ENCODE results near the gene ZNF48. TPM values are rescaled to one million over a fixed set of nuclear protein-coding genes. Genes with fewer than 3 reads are reported as not detected.

ZNF48 gene
- total RNA-seq, 8 experiments from 2014 or later: 2.2 to 49.5 (median 18.4) TPM

GRCh38 chr16:30445408-30446202, 50.4 kb downstream of the ZNF48 start, which contains the start of gene SEPHS2:
Gene SEPHS2 (minus strand): TSS chr16:30445874. CDS start chr16:30445727, 147 bp downstream.
- H3K27ac ChIP-seq: peak within 1 kb of the TSS; percentile 92 to 96
- in situ Hi-C loops (cut with MboI; ENCODE audit: low pct_unique_long_range_greater_than_20kb in 2 of 9, low sequenced_read_pairs in 9 of 9, unreplicated experiment in 9 of 9): loop anchor here in 5 of 9 experiments (25.0 kb wide), 1 partner anchor 192 kb away; no protein-coding TSS in a partner anchor
- H3K4me1 ChIP-seq (replicated peaks in 1 of 2): peaks cover 14% of the 10 kb centered on the region in 2 donors
- peak within 1 kb of the TSS; percentile 57 to 90 (median 78) for H3K4me3 ChIP-seq
- 0 to 42% (median 5%) methylated on average over 1 to 16 of the region's 59 CpGs for WGBS, 10 experiments
- peak; percentile 94 to 98 (median 96) for ATAC-seq (replicated peaks in 6 of 8)

GRCh38 chr16:30446203-30446595, 51.0 kb downstream of the ZNF48 start:
- Histone ChIP-seq H3K4me1 (replicated peaks in 1 of 2) (peaks cover 14% of the 10 kb centered on the region in 2 donors), H3K4me3 (peak overlapping the region; percentile 57 to 90 (median 78)), H3K27ac (peak overlapping the region; percentile 92 to 96)
- no peak for ATAC-seq (replicated peaks in 6 of 8)
- WGBS, 10 experiments: 39 to 100% (median 78%) methylated on average over 1 to 7 of the region's 10 CpGs; no CpG with 5 or more reads in 1 of the 10 experiments
- in situ Hi-C loops (cut with MboI; ENCODE audit: low pct_unique_long_range_greater_than_20kb in 2 of 9, low sequenced_read_pairs in 9 of 9, unreplicated experiment in 9 of 9): loop anchor here in 5 of 9 experiments (25.0 kb wide), 1 partner anchor 191 kb away; no protein-coding TSS in a partner anchor

DNA sequence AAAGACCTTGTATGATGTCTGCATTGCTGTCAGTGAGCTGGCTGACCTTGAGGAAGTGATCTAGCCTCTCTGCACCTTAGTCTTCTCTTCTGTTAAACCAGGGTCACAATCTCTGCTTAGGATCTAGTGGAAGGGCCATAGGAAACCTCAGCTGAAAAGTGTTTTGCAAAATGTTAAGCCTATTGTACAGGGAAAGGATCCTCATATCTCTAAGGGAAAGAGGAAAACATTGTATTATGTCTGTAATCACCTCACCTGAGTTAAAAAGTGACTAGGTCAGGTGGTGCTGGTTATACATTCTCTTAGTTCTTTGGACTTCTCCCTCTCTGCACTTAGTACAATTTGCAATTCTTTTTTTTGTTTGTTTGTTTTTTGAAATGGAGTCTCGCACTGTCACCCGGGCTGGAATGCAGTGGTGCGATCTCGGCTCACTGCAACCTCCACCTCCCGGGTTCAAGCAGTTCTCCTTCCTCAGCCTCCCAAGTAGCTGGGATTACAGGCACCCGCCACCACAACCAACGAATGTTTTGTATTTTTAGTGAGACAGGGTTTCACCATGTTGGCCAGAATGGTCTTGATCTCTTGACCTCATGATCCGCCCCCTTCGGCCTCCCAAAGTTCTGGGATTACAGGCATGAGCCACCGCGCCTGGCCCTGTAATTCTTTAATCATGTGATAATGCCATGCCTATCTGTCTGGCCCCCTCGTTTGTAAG, 52.4 kb downstream of the ZNF48 start:
- no peak for ATAC-seq (replicated peaks in 6 of 8)
- Histone ChIP-seq H3K4me3 (no peak overlapping the region), H3K27ac (no peak overlapping the region), H3K4me1 (replicated peaks in 1 of 2) (peaks cover 14% of the 10 kb centered on the region in 2 donors)
- 66 to 100% (median 76%) methylated on average over 2 to 9 of the region's 12 CpGs; no CpG with 5 or more reads in 1 of the 10 experiments for WGBS, 10 experiments
- in situ Hi-C loops (cut with MboI; ENCODE audit: low pct_unique_long_range_greater_than_20kb in 2 of 9, low sequenced_read_pairs in 9 of 9, unreplicated experiment in 9 of 9): loop anchor here in 5 of 9 experiments (25.0 kb wide), 1 partner anchor 190 kb away; no protein-coding TSS in a partner anchor

DNA sequence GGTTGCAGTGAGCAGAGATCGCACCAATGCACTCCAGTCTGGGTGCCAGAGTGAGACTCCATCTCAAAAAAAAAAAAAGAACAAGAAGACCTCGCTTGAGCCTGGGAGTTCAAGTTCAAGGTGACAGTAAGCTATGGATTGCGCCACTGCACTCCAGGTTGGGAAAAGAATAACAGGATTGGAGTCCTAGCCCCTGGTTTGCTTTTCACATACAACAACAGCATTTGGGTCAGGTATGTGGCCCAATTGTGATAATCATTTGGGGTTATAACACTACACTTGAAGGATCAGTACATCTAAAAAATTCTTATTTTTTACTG, 53.9 kb downstream of the ZNF48 start:
- 0 to 94% (median 75%) methylated on average over 1 to 3 of the region's 3 CpGs; no CpG with 5 or more reads in 3 of the 10 experiments for whole genome bisulfite sequencing, 10 experiments
- Histone ChIP-seq H3K4me3 (no peak overlapping the region), H3K27ac (no peak overlapping the region), H3K4me1 (replicated peaks in 1 of 2) (peaks cover 12 to 14% of the 10 kb centered on the region in 2 donors)
- in situ Hi-C loops (cut with MboI; ENCODE audit: low pct_unique_long_range_greater_than_20kb in 2 of 9, low sequenced_read_pairs in 9 of 9, unreplicated experiment in 9 of 9): loop anchor here in 5 of 9 experiments (25.0 kb wide), 1 partner anchor 188 kb away; no protein-coding TSS in a partner anchor
- no peak for ATAC-seq (replicated peaks in 6 of 8)

Other genes starting within 250 kb of the ZNF48 start
- 10 to 100 TPM in 4 of 8 experiments, 1 to 10 TPM in 4; 1.3 to 19.9 (median 9.9) TPM for gene CORO1A, start 211.8 kb upstream of the ZNF48 start, total RNA-seq
- 100 to 1,000 TPM in 7 of 8 experiments, 10 to 100 TPM in 1; 80.6 to 216 (median 144) TPM for gene BOLA2B, start 201.8 kb upstream of the ZNF48 start, total RNA-seq
- 10 to 100 TPM in 6 of 8 experiments, 1 to 10 TPM in 2; 6.0 to 28.0 (median 14.3) TPM for gene SLX1A, start 201.5 kb upstream of the ZNF48 start, total RNA-seq
- 10 to 100 TPM in 4 of 8 experiments, 1 to 10 TPM in 4; 4.6 to 21.6 (median 9.3) TPM for gene SULT1A3, start 196.2 kb upstream of the ZNF48 start, total RNA-seq
- gene NPIPB13, start 146.9 kb upstream of the ZNF48 start, total RNA-seq: 1 to 10 TPM in 7 of 8 experiments, under 1 TPM in 1; 0.92 to 9.5 (median 1.9) TPM
- 10 to 100 TPM; 36.3 to 60.7 (median 44.6) TPM for gene CD2BP2, start 40.1 kb upstream of the ZNF48 start, total RNA-seq
- 10 to 100 TPM; 15.4 to 32.3 (median 21.5) TPM for gene TBC1D10B, start 24.9 kb upstream of the ZNF48 start, total RNA-seq
- gene MYL11, start 20.6 kb upstream of the ZNF48 start, total RNA-seq: 1 to 10 TPM in 3 of 8 experiments, not detected in 5; 1.1 to 7.5 (median 3.0) TPM
- gene SEPTIN1, start 12.9 kb upstream of the ZNF48 start, total RNA-seq: 1 to 10 TPM; 1.8 to 8.3 (median 4.1) TPM
- 1 to 10 TPM; 1.6 to 6.9 (median 3.7) TPM for gene ZNF771, start 12.2 kb downstream of the ZNF48 start, total RNA-seq
- 10 to 100 TPM; 16.4 to 50.9 (median 26.7) TPM for gene DCTPP1, start 34.6 kb downstream of the ZNF48 start, total RNA-seq
- 10 to 100 TPM in 7 of 8 experiments, 1 to 10 TPM in 1; 8.3 to 38.0 (median 17.5) TPM for gene SEPHS2, start 50.5 kb downstream of the ZNF48 start, total RNA-seq
- gene ITGAL, start 77.3 kb downstream of the ZNF48 start, total RNA-seq: 1 to 10 TPM in 2 of 8 experiments, under 1 TPM in 6; 0.05 to 1.9 (median 0.52) TPM
- gene ZNF768, start 131.1 kb downstream of the ZNF48 start, total RNA-seq: 10 to 100 TPM; 19.2 to 50.4 (median 36.7) TPM
- gene ZNF747, start 139.4 kb downstream of the ZNF48 start, total RNA-seq: 10 to 100 TPM in 3 of 8 experiments, 1 to 10 TPM in 5; 5.2 to 15.2 (median 8.1) TPM
- gene ZNF764, start 163.0 kb downstream of the ZNF48 start, total RNA-seq: 10 to 100 TPM in 3 of 8 experiments, 1 to 10 TPM in 5; 3.4 to 13.0 (median 9.3) TPM
- 10 to 100 TPM in 2 of 8 experiments, 1 to 10 TPM in 6; 4.5 to 13.8 (median 8.0) TPM for gene ZNF688, start 176.3 kb downstream of the ZNF48 start, total RNA-seq
- 10 to 100 TPM in 5 of 8 experiments, 1 to 10 TPM in 3; 4.9 to 15.0 (median 11.2) TPM for gene ZNF785, start 190.3 kb downstream of the ZNF48 start, total RNA-seq
- 10 to 100 TPM in 4 of 8 experiments, 1 to 10 TPM in 4; 6.0 to 18.7 (median 10.1) TPM for gene ZNF689, start 215.0 kb downstream of the ZNF48 start, total RNA-seq

All from motor neuron (in vitro differentiated cells).